ENCODE measurements around the gene AMT.
"Not testable (repeated sequence)": the region's sequence is repeated elsewhere in the genome, so short reads cannot be mapped to it uniquely, and the experiment has no call there.

Gene AMT

GRCh38 chr3:49406571-49407565 is 15.4 kb downstream of the AMT start:
- Histone ChIP-seq H3K4me1 (ENCODE audit: control insufficient read depth, low read depth, low read length) (peaks cover 13% of the 10 kb centered on the region), H3K27ac (ENCODE audit: low read length) (no peak overlapping the region), H3K9ac (ENCODE audit: low read length) (no peak overlapping the region), H3K27me3 (ENCODE audit: control insufficient read depth, insufficient read depth, low read length) (no peaks in the 10 kb centered on the region), H3K4me3 (ENCODE audit: low read length) (no peak overlapping the region), H3K36me3 (ENCODE audit: control insufficient read depth, low read depth, low read length) (no peaks in the 10 kb centered on the region), H3K9me3 (ENCODE audit: control insufficient read depth, low read depth, low read length) (no peaks in the 10 kb centered on the region)

GRCh38 chr3:49405570-49405969 is 16.7 kb downstream of the AMT start:
- H3K27me3 ChIP-seq (ENCODE audit: control insufficient read depth, insufficient read depth, low read length); H3K36me3 ChIP-seq (ENCODE audit: control insufficient read depth, low read depth, low read length); H3K27ac ChIP-seq (ENCODE audit: low read length); H3K9ac ChIP-seq (ENCODE audit: low read length); H3K9me3 ChIP-seq (ENCODE audit: control insufficient read depth, low read depth, low read length); H3K4me3 ChIP-seq (ENCODE audit: low read length): not testable (repeated sequence)
- H3K4me1 ChIP-seq (ENCODE audit: control insufficient read depth, low read depth, low read length), result peaks cover 11% of the 10 kb centered on the region

- no peaks in the 10 kb centered on the region for H3K4me1 ChIP-seq (ENCODE audit: control insufficient read depth, low read depth, low read length)
- no peak overlapping the region for H3K27ac ChIP-seq (ENCODE audit: low read length)
- H3K36me3 ChIP-seq (ENCODE audit: control insufficient read depth, low read depth, low read length), result no peaks in the 10 kb centered on the region
- no peaks in the 10 kb centered on the region for H3K9me3 ChIP-seq (ENCODE audit: control insufficient read depth, low read depth, low read length)
- H3K27me3 ChIP-seq (ENCODE audit: control insufficient read depth, insufficient read depth, low read length), result no peaks in the 10 kb centered on the region
- no peak overlapping the region for H3K4me3 ChIP-seq (ENCODE audit: low read length)
- no peak overlapping the region for H3K9ac ChIP-seq (ENCODE audit: low read length)
Measured at GRCh38 chr3:49403891-49404290, 18.4 kb downstream of the AMT start.

- Histone ChIP-seq H3K4me3 (ENCODE audit: low read length) (no peak overlapping the region), H3K27me3 (ENCODE audit: control insufficient read depth, insufficient read depth, low read length) (no peaks in the 10 kb centered on the region), H3K9me3 (ENCODE audit: control insufficient read depth, low read depth, low read length) (no peaks in the 10 kb centered on the region), H3K9ac (ENCODE audit: low read length) (no peak overlapping the region), H3K36me3 (ENCODE audit: control insufficient read depth, low read depth, low read length) (no peaks in the 10 kb centered on the region), H3K27ac (ENCODE audit: low read length) (no peak overlapping the region), H3K4me1 (ENCODE audit: control insufficient read depth, low read depth, low read length) (no peaks in the 10 kb centered on the region)
Measured at GRCh38 chr3:49401766-49402165, 20.5 kb downstream of the AMT start.

GRCh38 chr3:49399461-49399860 is 22.8 kb downstream of the AMT start:
- no peaks in the 10 kb centered on the region for H3K9me3 ChIP-seq (ENCODE audit: control insufficient read depth, low read depth, low read length)
- H3K4me3 ChIP-seq (ENCODE audit: low read length), result no peak overlapping the region
- H3K27me3 ChIP-seq (ENCODE audit: control insufficient read depth, insufficient read depth, low read length), result no peaks in the 10 kb centered on the region
- H3K9ac ChIP-seq (ENCODE audit: low read length), result no peak overlapping the region
- peaks cover 4% of the 10 kb centered on the region for H3K36me3 ChIP-seq (ENCODE audit: control insufficient read depth, low read depth, low read length)
- H3K27ac ChIP-seq (ENCODE audit: low read length), result no peak overlapping the region
- H3K4me1 ChIP-seq (ENCODE audit: control insufficient read depth, low read depth, low read length), result no peaks in the 10 kb centered on the region

- no peak overlapping the region for H3K9ac ChIP-seq (ENCODE audit: low read length)
Measured at GRCh38 chr3:49397470-49397869, 24.8 kb downstream of the AMT start.

GRCh38 chr3:49391310-49391709 is 31.0 kb downstream of the AMT start:
- not testable (repeated sequence) for H3K4me3 ChIP-seq (ENCODE audit: low read length); H3K9me3 ChIP-seq (ENCODE audit: control insufficient read depth, low read depth, low read length); H3K4me1 ChIP-seq (ENCODE audit: control insufficient read depth, low read depth, low read length); H3K27ac ChIP-seq (ENCODE audit: low read length); H3K27me3 ChIP-seq (ENCODE audit: control insufficient read depth, insufficient read depth, low read length); H3K36me3 ChIP-seq (ENCODE audit: control insufficient read depth, low read depth, low read length); H3K9ac ChIP-seq (ENCODE audit: low read length)

More at GRCh38 chr3:49397470-49397869, 24.8 kb downstream of the AMT start:
- Histone ChIP-seq H3K27me3 (ENCODE audit: control insufficient read depth, insufficient read depth, low read length) (no peaks in the 10 kb centered on the region), H3K36me3 (ENCODE audit: control insufficient read depth, low read depth, low read length) (peaks cover 4% of the 10 kb centered on the region), H3K4me1 (ENCODE audit: control insufficient read depth, low read depth, low read length) (no peaks in the 10 kb centered on the region), H3K9me3 (ENCODE audit: control insufficient read depth, low read depth, low read length) (no peaks in the 10 kb centered on the region), H3K27ac (ENCODE audit: low read length) (no peak overlapping the region), H3K4me3 (ENCODE audit: low read length) (no peak overlapping the region)

GRCh38 chr3:49389297-49389696 is 33.0 kb downstream of the AMT start:
- Histone ChIP-seq H3K4me3 (ENCODE audit: low read length) (no peak overlapping the region), H3K9me3 (ENCODE audit: control insufficient read depth, low read depth, low read length) (no peaks in the 10 kb centered on the region), H3K27ac (ENCODE audit: low read length) (no peak overlapping the region), H3K4me1 (ENCODE audit: control insufficient read depth, low read depth, low read length) (no peaks in the 10 kb centered on the region), H3K36me3 (ENCODE audit: control insufficient read depth, low read depth, low read length) (no peaks in the 10 kb centered on the region), H3K9ac (ENCODE audit: low read length) (no peak overlapping the region), H3K27me3 (ENCODE audit: control insufficient read depth, insufficient read depth, low read length) (no peaks in the 10 kb centered on the region)

GRCh38 chr3:49388289-49388820 is 33.9 kb downstream of the AMT start:
- H3K4me3 ChIP-seq (ENCODE audit: low read length), result no peak overlapping the region
- H3K36me3 ChIP-seq (ENCODE audit: control insufficient read depth, low read depth, low read length), result no peaks in the 10 kb centered on the region
- no peaks in the 10 kb centered on the region for H3K27me3 ChIP-seq (ENCODE audit: control insufficient read depth, insufficient read depth, low read length)
- no peak overlapping the region for H3K9ac ChIP-seq (ENCODE audit: low read length)
- H3K4me1 ChIP-seq (ENCODE audit: control insufficient read depth, low read depth, low read length), result no peaks in the 10 kb centered on the region
- no peaks in the 10 kb centered on the region for H3K9me3 ChIP-seq (ENCODE audit: control insufficient read depth, low read depth, low read length)
- H3K27ac ChIP-seq (ENCODE audit: low read length), result no peak overlapping the region

GRCh38 chr3:49387721-49388120 is 34.6 kb downstream of the AMT start:
- Histone ChIP-seq H3K27ac (ENCODE audit: low read length) (no peak overlapping the region), H3K27me3 (ENCODE audit: control insufficient read depth, insufficient read depth, low read length) (no peaks in the 10 kb centered on the region), H3K4me1 (ENCODE audit: control insufficient read depth, low read depth, low read length) (no peaks in the 10 kb centered on the region), H3K36me3 (ENCODE audit: control insufficient read depth, low read depth, low read length) (no peaks in the 10 kb centered on the region), H3K9me3 (ENCODE audit: control insufficient read depth, low read depth, low read length) (no peaks in the 10 kb centered on the region), H3K9ac (ENCODE audit: low read length) (no peak overlapping the region), H3K4me3 (ENCODE audit: low read length) (no peak overlapping the region)

GRCh38 chr3:49386056-49386756 is 36.1 kb downstream of the AMT start:
- H3K4me1 ChIP-seq (ENCODE audit: control insufficient read depth, low read depth, low read length), result no peaks in the 10 kb centered on the region
- no peak overlapping the region for H3K9ac ChIP-seq (ENCODE audit: low read length)
- H3K4me3 ChIP-seq (ENCODE audit: low read length), result no peak overlapping the region
- H3K27ac ChIP-seq (ENCODE audit: low read length), result no peak overlapping the region
- H3K9me3 ChIP-seq (ENCODE audit: control insufficient read depth, low read depth, low read length), result no peaks in the 10 kb centered on the region
- no peaks in the 10 kb centered on the region for H3K36me3 ChIP-seq (ENCODE audit: control insufficient read depth, low read depth, low read length)
- H3K27me3 ChIP-seq (ENCODE audit: control insufficient read depth, insufficient read depth, low read length), result no peaks in the 10 kb centered on the region
